H1 (cell line): ENCODE data around the gene ASMTL. TPM values are rescaled to one million over a fixed set of nuclear protein-coding genes. Genes with fewer than 3 reads are reported as not detected.

ENCODE experiments used
- CHD7 ChIP-seq: fragments of 300-600 bp; sonication (generic); IDR thresholded peaks from 2 replicates; pipeline ENCODE4 v1.7.1; 2012; ENCODE audit warnings: low read length, moderate library complexity, mild to moderate bottlenecking, inconsistent platforms; ENCODE audit not compliant: insufficient replicate concordance
- EZH2 ChIP-seq: fragments of 200-600 bp; sonication (generic); IDR thresholded peaks from 2 replicates; pipeline ENCODE4 v1.7.1; 2012; ENCODE audit warnings: low read depth, mild to moderate bottlenecking, moderate library complexity, low read length, inconsistent platforms; ENCODE audit not compliant: severe bottlenecking
- FOSL1 ChIP-seq: IDR thresholded peaks from 2 replicates; pipeline ENCODE4 v1.6.1; 2011; ENCODE audit warnings: mild to moderate bottlenecking, low read depth, low read length, moderate library complexity; ENCODE audit not compliant: insufficient read depth
- GABPA ChIP-seq: IDR thresholded peaks from 2 replicates; pipeline ENCODE4 v1.6.1; 2011; ENCODE audit warnings: mild to moderate bottlenecking, low read length, moderate library complexity, borderline replicate concordance; ENCODE audit not compliant: insufficient read depth
- POLR2AphosphoS5 ChIP-seq: IDR thresholded peaks from 2 replicates; pipeline ENCODE4 v1.6.1; 2011; ENCODE audit warnings: low read depth, low read length
- RBBP5 ChIP-seq: IDR thresholded peaks from 2 replicates; pipeline ENCODE4 v1.7.1; 2012; ENCODE audit warnings: low read depth, mild to moderate bottlenecking, inconsistent platforms, low read length, moderate library complexity, borderline replicate concordance
- SIN3A ChIP-seq, 2 experiments: IDR thresholded peaks in 1 of 2; conservative IDR thresholded peaks in 1 of 2; 2 replicates each; pipeline ENCODE4 v1.6.1; 2011 to 2012; ENCODE audit warnings: low read length in 2 of 2, improper control_type of control experiment in 1 of 2, low read depth in 1 of 2, mild to moderate bottlenecking in 1 of 2
- SIRT6 ChIP-seq: IDR thresholded peaks from one replicate; pipeline ENCODE4 v1.7.1; 2012; ENCODE audit warnings: low read length, inconsistent platforms
- SP2 ChIP-seq: IDR thresholded peaks from 2 replicates; pipeline ENCODE4 v1.6.1; 2012; ENCODE audit warnings: mild to moderate bottlenecking, low read length, inconsistent platforms
- SUZ12 ChIP-seq: fragments of 200-600 bp; sonication (generic); IDR thresholded peaks from 2 replicates; pipeline ENCODE4 v1.6.1; 2012; ENCODE audit warnings: mild to moderate bottlenecking, inconsistent platforms, low read length, moderate library complexity, mixed read lengths
- polyA plus RNA-seq, 7 experiments: library from polyadenylated mRNA; depleted of rRNA in 3 of 7; stranded (reverse) in 5 of 7; unstranded in 2 of 7; fragments of >200 nt in 5 of 7; fragments of 200-250 nt in 2 of 7; gene quantifications; 1 replicate in 5 of 7; 2 replicates in 1 of 7; 4 replicates in 1 of 7; pipeline versions ENCODE4 v1.2.1 to v1.2.3, GENCODE V29; 2011 to 2013; ENCODE audit warnings: missing spikeins in 2 of 7, mixed read lengths in 2 of 7
- total RNA-seq: library from RNA; stranded (reverse); fragmentation: NEBNext Ultra II Directional; extraction: Animal tissue kit (Norgen Biotek cat#: 25700); gene quantifications from 2 replicates; pipeline ENCODE4 v1.2.1, GENCODE V29; 2021

ASMTL gene
- total and polyA plus RNA-seq, 2 of the 8 experiments (the other 6 are each of a cell fraction or from before 2014, with no cell fraction given) = 75.6 to 81.4 TPM

GRCh38 chrX:1389181-1389992 is 63.3 kb downstream of the ASMTL start (continued):
- TF ChIP-seq POLR2AphosphoS5 = peak; percentile 70; the same call in 1 of the 2 replicates
- TF ChIP-seq SP2 = no peak
- no peak for TF ChIP-seq SIRT6
- no peak for TF ChIP-seq RBBP5
- peak in 1 of 2 experiments; percentile 41; a peak in 1 of 4 replicates for TF ChIP-seq SIN3A (conservative IDR thresholded peaks at IDR 0.05 in 1 of 2, IDR thresholded peaks at IDR 0.05 in 1 of 2; ENCODE audit: low read depth in 1 of 2, low read length in 2 of 2)
- no peak for TF ChIP-seq GABPA
- TF ChIP-seq EZH2 = no peak
- no peak for TF ChIP-seq CHD7
- no peak for TF ChIP-seq FOSL1
- TF ChIP-seq SUZ12 = no peak
